IPS-15b (cell line): ENCODE data around the gene CLHC1.
"Not testable (repeated sequence)": the region's sequence is repeated elsewhere in the genome, so short reads cannot be mapped to it uniquely, and the experiment has no call there.

Experiments used
- H3K27me3 ChIP-seq: one replicate; pipeline ENCODE4 v1.6.1; 2013; ENCODE audit warnings: low read length; ENCODE audit not compliant: control insufficient read depth, insufficient read depth
- H3K36me3 ChIP-seq: one replicate; pipeline ENCODE4 v1.6.1; 2013; ENCODE audit warnings: low read length; ENCODE audit not compliant: control insufficient read depth, insufficient read depth
- H3K4me1 ChIP-seq: one replicate; pipeline ENCODE4 v1.6.1; 2013; ENCODE audit warnings: mild to moderate bottlenecking, low read length; ENCODE audit not compliant: control insufficient read depth, insufficient read depth
- H3K4me3 ChIP-seq: one replicate; pipeline ENCODE4 v1.5.1; 2013; ENCODE audit warnings: low read depth, low read length
- H3K9ac ChIP-seq: one replicate; pipeline ENCODE4 v1.6.1; 2013; ENCODE audit warnings: low read depth, mild to moderate bottlenecking, low read length
- H3K9me3 ChIP-seq: one replicate; pipeline ENCODE4 v1.6.1; 2013; ENCODE audit warnings: mild to moderate bottlenecking, low read length; ENCODE audit not compliant: control insufficient read depth, insufficient read depth

Gene CLHC1

GRCh38 chr2:55247025-55247424 lies 14.9 kb upstream of the CLHC1 start:
- Histone ChIP-seq H3K9ac (no peak overlapping the region), H3K4me1 (no peaks in the 10 kb centered on the region), H3K27me3 (no peaks in the 10 kb centered on the region), H3K9me3 (no peaks in the 10 kb centered on the region), H3K4me3 (no peak overlapping the region), H3K36me3 (peaks cover 2% of the 10 kb centered on the region)

GRCh38 chr2:55245411-55245810 lies 13.3 kb upstream of the CLHC1 start:
- H3K9ac ChIP-seq, result no peak overlapping the region
- no peak overlapping the region for H3K4me3 ChIP-seq
- H3K4me1 ChIP-seq, result no peaks in the 10 kb centered on the region
- no peaks in the 10 kb centered on the region for H3K9me3 ChIP-seq
- no peaks in the 10 kb centered on the region for H3K27me3 ChIP-seq
- H3K36me3 ChIP-seq, result peaks cover 2% of the 10 kb centered on the region

- H3K36me3 ChIP-seq, result no peaks in the 10 kb centered on the region
- no peak overlapping the region for H3K4me3 ChIP-seq
- no peaks in the 10 kb centered on the region for H3K4me1 ChIP-seq
- no peak overlapping the region for H3K9ac ChIP-seq
- no peaks in the 10 kb centered on the region for H3K27me3 ChIP-seq
- no peaks in the 10 kb centered on the region for H3K9me3 ChIP-seq
Observed at GRCh38 chr2:55242617-55243016, 10.5 kb upstream of the CLHC1 start.

- H3K4me3 ChIP-seq, H3K27me3 ChIP-seq, H3K9me3 ChIP-seq, H3K9ac ChIP-seq, H3K4me1 ChIP-seq, H3K36me3 ChIP-seq: not testable (repeated sequence)
Observed at GRCh38 chr2:55241582-55241981, 9.5 kb upstream of the CLHC1 start.

- peaks cover 7% of the 10 kb centered on the region for H3K36me3 ChIP-seq
- H3K4me1 ChIP-seq, result no peaks in the 10 kb centered on the region
- H3K4me3 ChIP-seq, result no peak overlapping the region
- H3K9ac ChIP-seq, result no peak overlapping the region
- no peaks in the 10 kb centered on the region for H3K9me3 ChIP-seq
- H3K27me3 ChIP-seq, result no peaks in the 10 kb centered on the region
Observed at GRCh38 chr2:55239656-55240222, 7.6 kb upstream of the CLHC1 start.

GRCh38 chr2:55236992-55237543 lies 5.0 kb upstream of the CLHC1 start:
- H3K27me3 ChIP-seq, result no peaks in the 10 kb centered on the region
- no peak overlapping the region for H3K9ac ChIP-seq
- H3K4me1 ChIP-seq, result no peaks in the 10 kb centered on the region
- no peak overlapping the region for H3K4me3 ChIP-seq
- H3K36me3 ChIP-seq, result peaks cover 16% of the 10 kb centered on the region
- no peaks in the 10 kb centered on the region for H3K9me3 ChIP-seq

GRCh38 chr2:55235724-55236538 lies 3.8 kb upstream of the CLHC1 start:
- no peaks in the 10 kb centered on the region for H3K27me3 ChIP-seq
- H3K9me3 ChIP-seq, result no peaks in the 10 kb centered on the region
- H3K4me1 ChIP-seq, result no peaks in the 10 kb centered on the region
- no peak overlapping the region for H3K9ac ChIP-seq
- H3K4me3 ChIP-seq, result no peak overlapping the region
- H3K36me3 ChIP-seq, result peaks cover 16% of the 10 kb centered on the region

- peak overlapping the region; percentile 98 for H3K4me3 ChIP-seq
- H3K9ac ChIP-seq, result peak overlapping the region; percentile 84
- no peaks in the 10 kb centered on the region for H3K4me1 ChIP-seq
- H3K9me3 ChIP-seq, result no peaks in the 10 kb centered on the region
- peaks cover 16% of the 10 kb centered on the region for H3K36me3 ChIP-seq
- no peaks in the 10 kb centered on the region for H3K27me3 ChIP-seq
Observed at GRCh38 chr2:55233658-55233940, 1.5 kb upstream of the CLHC1 start.

GRCh38 chr2:55232863-55233657 lies 967 bp upstream of the CLHC1 start:
- Histone ChIP-seq H3K9me3 (no peaks in the 10 kb centered on the region), H3K27me3 (no peaks in the 10 kb centered on the region), H3K9ac (peak overlapping the region; percentile 84), H3K36me3 (peaks cover 16% of the 10 kb centered on the region), H3K4me1 (no peaks in the 10 kb centered on the region), H3K4me3 (peak overlapping the region; percentile 98)

GRCh38 chr2:55231546-55232083 lies 478 bp downstream of the CLHC1 start:
- Histone ChIP-seq H3K4me1 (no peaks in the 10 kb centered on the region), H3K9me3 (no peaks in the 10 kb centered on the region), H3K9ac (peak overlapping the region; percentile 84), H3K27me3 (no peaks in the 10 kb centered on the region), H3K36me3 (peaks cover 16% of the 10 kb centered on the region), H3K4me3 (peak overlapping the region; percentile 98)

GRCh38 chr2:55230551-55230950 lies 1.5 kb downstream of the CLHC1 start:
- no peaks in the 10 kb centered on the region for H3K4me1 ChIP-seq
- H3K9ac ChIP-seq, result no peak overlapping the region
- H3K27me3 ChIP-seq, result no peaks in the 10 kb centered on the region
- no peaks in the 10 kb centered on the region for H3K9me3 ChIP-seq
- H3K36me3 ChIP-seq, result peaks cover 10% of the 10 kb centered on the region
- H3K4me3 ChIP-seq, result no peak overlapping the region
